Measurements from ENCODE around the gene NPFFR2.

DNA sequence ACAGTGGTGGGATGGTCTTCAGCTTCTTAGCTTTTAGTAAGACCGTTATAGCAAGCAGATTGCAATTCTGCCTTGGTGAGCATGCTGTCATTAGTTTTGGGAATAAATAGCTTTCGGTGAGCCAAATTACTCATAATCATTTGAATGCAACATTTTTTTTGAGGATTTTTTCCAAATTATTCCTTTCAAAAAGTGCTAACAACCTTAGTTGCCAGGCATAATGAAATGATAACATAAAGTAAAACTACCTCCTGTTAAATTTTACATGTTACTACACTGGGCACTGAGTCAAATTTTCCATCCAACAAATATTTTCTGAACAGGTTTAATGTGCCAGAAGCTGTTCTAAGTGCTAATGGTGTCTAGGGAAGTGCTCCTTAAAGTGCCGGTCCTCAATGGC lies 15.8 kb upstream of the NPFFR2 start:
- TF ChIP-seq, protein P1, sequence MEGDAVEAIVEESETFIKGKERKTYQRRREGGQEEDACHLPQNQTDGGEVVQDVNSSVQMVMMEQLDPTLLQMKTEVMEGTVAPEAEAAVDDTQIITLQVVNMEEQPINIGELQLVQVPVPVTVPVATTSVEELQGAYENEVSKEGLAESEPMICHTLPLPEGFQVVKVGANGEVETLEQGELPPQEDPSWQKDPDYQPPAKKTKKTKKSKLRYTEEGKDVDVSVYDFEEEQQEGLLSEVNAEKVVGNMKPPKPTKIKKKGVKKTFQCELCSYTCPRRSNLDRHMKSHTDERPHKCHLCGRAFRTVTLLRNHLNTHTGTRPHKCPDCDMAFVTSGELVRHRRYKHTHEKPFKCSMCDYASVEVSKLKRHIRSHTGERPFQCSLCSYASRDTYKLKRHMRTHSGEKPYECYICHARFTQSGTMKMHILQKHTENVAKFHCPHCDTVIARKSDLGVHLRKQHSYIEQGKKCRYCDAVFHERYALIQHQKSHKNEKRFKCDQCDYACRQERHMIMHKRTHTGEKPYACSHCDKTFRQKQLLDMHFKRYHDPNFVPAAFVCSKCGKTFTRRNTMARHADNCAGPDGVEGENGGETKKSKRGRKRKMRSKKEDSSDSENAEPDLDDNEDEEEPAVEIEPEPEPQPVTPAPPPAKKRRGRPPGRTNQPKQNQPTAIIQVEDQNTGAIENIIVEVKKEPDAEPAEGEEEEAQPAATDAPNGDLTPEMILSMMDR (IDR thresholded peaks at IDR 0.05), result no peak
- no peak for TF ChIP-seq POLR2A (IDR thresholded peaks at IDR 0.05)
